OCI-LY3 (cell line): ENCODE results near the gene ARID2.

Source experiments
- CTCF ChIP-seq: fragments of 200-600, 300-600 bp; sonication (generic); IDR thresholded peaks from 2 replicates; pipeline ENCODE4 v1.5.1; 2014; ENCODE audit warnings: antibody characterized with exemption, low read length, low read depth
- EZH2phosphoT487 ChIP-seq: fragments of 200-600 bp; shearing (Covaris generic); IDR thresholded peaks from 2 replicates; pipeline ENCODE4 v1.6.1; 2018; ENCODE audit warnings: antibody characterized with exemption, mixed run types, low read depth

GRCh38 chr12:45939759-45940158 is 210.3 kb downstream of the ARID2 start:
- TF ChIP-seq CTCF (no peak), EZH2phosphoT487 (no peak)
